Stomach (tissue), 4 donors: ENCODE results near the gene CAPN5.

Source experiments
- CTCF ChIP-seq, 7 experiments: fragments of 450-650 bp in 4 of 7; fragments of 200-600 bp in 3 of 7; sonication (generic) in 3 of 7; IDR thresholded peaks; one replicate each; pipeline ENCODE4 v1.5.1; 2016 to 2019; ENCODE audit warnings: antibody characterized with exemption in 7 of 7, control low read depth in 2 of 7, mild to moderate bottlenecking in 1 of 7
- EP300 ChIP-seq: sonication (generic); formaldehyde crosslinking; IDR thresholded peaks from one replicate; pipeline ENCODE4 v1.6.1; 2017; ENCODE audit warnings: antibody characterized with exemption
- POLR2A ChIP-seq, 4 donors: fragments of 450-650 bp; IDR thresholded peaks; one replicate each; pipeline ENCODE4 v1.6.1; 2016; ENCODE audit warnings: antibody characterized with exemption in 4 of 4, control low read depth in 2 of 4, mild to moderate bottlenecking in 1 of 4, moderate library complexity in 1 of 4

GRCh38 chr11:77127920-77128691 is 61.3 kb downstream of the CAPN5 start, which contains the start of gene MYO7A:
- TF ChIP-seq CTCF (IDR thresholded peaks at IDR 0.05) (no peak), POLR2A (IDR thresholded peaks at IDR 0.05) (no peak), EP300 (no peak)
